ENCODE measurements around the gene R3HDM2.

Gene R3HDM2

GRCh38 chr12:57266681-57267080, 164.2 kb downstream of the R3HDM2 start:
- DNase-seq (ENCODE audit: low read depth) = no peak

- no peak for DNase-seq (ENCODE audit: low read depth)
Measured at GRCh38 chr12:57263096-57263495, 167.7 kb downstream of the R3HDM2 start.

- DNase-seq (ENCODE audit: low read depth) = no peak
Measured at GRCh38 chr12:57262126-57262822, 168.6 kb downstream of the R3HDM2 start.

- no peak for DNase-seq (ENCODE audit: low read depth)
Measured at GRCh38 chr12:57261428-57261865, 169.4 kb downstream of the R3HDM2 start.

GRCh38 chr12:57260366-57260765, 170.5 kb downstream of the R3HDM2 start:
- DNase-seq (ENCODE audit: low read depth) = no peak

GRCh38 chr12:57258977-57259970, 171.6 kb downstream of the R3HDM2 start:
- DNase-seq (ENCODE audit: low read depth) = no peak

- no peak for DNase-seq (ENCODE audit: low read depth)
Measured at GRCh38 chr12:57255916-57256315, 174.9 kb downstream of the R3HDM2 start.

GRCh38 chr12:57254506-57255280, 176.2 kb downstream of the R3HDM2 start:
- DNase-seq (ENCODE audit: low read depth) = no peak

GRCh38 chr12:57250956-57251355, 179.9 kb downstream of the R3HDM2 start, which contains the start of gene STAC3:
Gene STAC3 (minus strand): TSS chr12:57251187. CDS start chr12:57249636, 1,551 bp downstream.
- no peak for DNase-seq (ENCODE audit: low read depth)

GRCh38 chr12:57250541-57250940, 180.3 kb downstream of the R3HDM2 start:
- no peak for DNase-seq (ENCODE audit: low read depth)

GRCh38 chr12:57248934-57249742, 181.7 kb downstream of the R3HDM2 start:
- DNase-seq (ENCODE audit: low read depth) = no peak

GRCh38 chr12:57247041-57247440, 183.8 kb downstream of the R3HDM2 start:
- DNase-seq (ENCODE audit: low read depth) = no peak

GRCh38 chr12:57244312-57244696, 186.5 kb downstream of the R3HDM2 start:
- no peak for DNase-seq (ENCODE audit: low read depth)

GRCh38 chr12:57243521-57244311, 187.1 kb downstream of the R3HDM2 start:
- peak; percentile 73 for DNase-seq (ENCODE audit: low read depth)

- DNase-seq (ENCODE audit: low read depth) = peak; percentile 36
Measured at GRCh38 chr12:57242691-57243454, 188.0 kb downstream of the R3HDM2 start.

GRCh38 chr12:57242329-57242690, 188.5 kb downstream of the R3HDM2 start:
- DNase-seq (ENCODE audit: low read depth) = no peak

- DNase-seq (ENCODE audit: low read depth) = no peak
Measured at GRCh38 chr12:57241402-57242310, 189.2 kb downstream of the R3HDM2 start.

GRCh38 chr12:57240926-57241401, 189.9 kb downstream of the R3HDM2 start:
- DNase-seq (ENCODE audit: low read depth) = no peak

Data from T follicular helper cell (primary cell).